GM18526 (cell line): ENCODE measurements around the gene EEA1.

ENCODE experiments used
- POLR2A ChIP-seq: IDR thresholded peaks from 3 replicates; pipeline ENCODE4 v1.6.1; 2011; ENCODE audit not compliant: insufficient read length; ENCODE audit errors: extremely low read depth

Gene EEA1

GRCh38 chr12:92912672-92913071 lies 16.4 kb downstream of the EEA1 start:
- no peak for TF ChIP-seq POLR2A

DNA sequence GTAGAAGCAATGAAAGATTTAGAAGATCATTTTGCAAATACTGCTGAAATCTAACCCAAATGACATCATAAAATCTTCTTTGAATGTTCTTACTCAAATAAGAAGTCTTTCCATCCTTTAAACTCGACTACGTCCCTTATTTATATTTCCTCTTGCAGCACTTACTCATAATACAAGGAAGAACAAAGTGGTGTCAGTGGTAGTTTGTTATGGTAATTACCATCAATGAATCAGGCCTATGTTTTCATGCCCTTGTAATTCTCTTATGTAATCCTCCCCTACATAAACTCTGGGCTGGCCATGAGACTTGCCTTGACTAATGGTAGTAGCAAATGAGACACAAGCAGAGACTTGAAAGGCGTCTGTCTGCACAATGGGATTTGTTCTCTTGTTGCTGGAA lies 17.0 kb downstream of the EEA1 start:
- no peak for TF ChIP-seq POLR2A

DNA sequence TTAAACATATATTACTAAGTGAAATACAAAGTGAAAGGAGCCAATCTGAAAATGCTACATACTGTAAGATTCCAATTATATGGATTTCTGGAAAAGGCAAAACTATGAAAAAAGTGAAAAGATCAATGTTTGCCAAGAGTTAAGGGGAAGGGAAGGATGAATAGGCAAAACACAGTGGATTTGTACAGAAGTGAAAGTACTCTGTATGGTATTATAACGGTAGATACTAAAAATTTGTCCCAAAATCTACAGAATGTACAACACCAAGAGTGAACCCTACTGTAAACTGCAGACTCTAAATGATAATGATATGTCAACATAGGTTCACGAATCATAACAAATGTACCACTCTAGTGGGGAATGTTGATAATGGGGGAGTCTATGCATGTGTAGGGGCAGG lies 17.8 kb downstream of the EEA1 start:
- no peak for TF ChIP-seq POLR2A

- TF ChIP-seq POLR2A = no peak
Measured at GRCh38 chr12:92908108-92908507, 21.0 kb downstream of the EEA1 start.

DNA sequence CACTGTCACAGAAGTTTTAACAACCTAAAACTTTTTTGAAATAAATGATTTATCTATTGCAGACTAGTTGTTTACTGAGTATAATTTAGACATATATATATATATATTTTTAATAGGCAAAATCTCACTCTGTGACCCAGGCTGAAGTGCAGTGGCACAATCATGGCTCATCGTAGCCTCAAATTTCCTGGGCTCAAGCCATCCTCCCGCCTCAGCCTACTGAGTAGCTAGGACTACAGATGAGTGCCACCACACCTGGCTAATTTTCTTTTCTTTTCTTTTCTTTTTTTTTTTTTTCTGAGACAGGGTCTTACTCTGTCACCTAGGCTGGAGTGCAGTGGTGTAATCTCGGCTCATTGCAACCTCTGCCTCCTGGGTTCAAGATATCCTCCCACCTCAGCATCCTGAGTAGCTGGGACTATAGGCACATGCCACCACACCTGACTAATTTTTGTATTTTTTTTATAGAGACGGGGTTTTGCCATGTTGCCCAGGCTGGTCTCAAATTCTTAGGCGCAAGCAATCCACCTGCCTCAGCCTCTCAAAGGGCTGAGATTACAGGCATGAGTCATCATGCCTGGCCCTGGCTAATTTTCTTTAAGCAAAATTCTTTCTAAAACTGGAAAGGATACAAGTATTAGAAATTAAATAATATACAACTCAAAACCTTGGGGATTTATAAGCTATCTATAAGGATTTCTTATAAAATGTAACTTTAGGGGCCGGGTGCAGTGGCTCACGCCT lies 23.1 kb downstream of the EEA1 start:
- TF ChIP-seq POLR2A = no peak

- no peak for TF ChIP-seq POLR2A
Measured at GRCh38 chr12:92905258-92905810, 23.8 kb downstream of the EEA1 start.

DNA sequence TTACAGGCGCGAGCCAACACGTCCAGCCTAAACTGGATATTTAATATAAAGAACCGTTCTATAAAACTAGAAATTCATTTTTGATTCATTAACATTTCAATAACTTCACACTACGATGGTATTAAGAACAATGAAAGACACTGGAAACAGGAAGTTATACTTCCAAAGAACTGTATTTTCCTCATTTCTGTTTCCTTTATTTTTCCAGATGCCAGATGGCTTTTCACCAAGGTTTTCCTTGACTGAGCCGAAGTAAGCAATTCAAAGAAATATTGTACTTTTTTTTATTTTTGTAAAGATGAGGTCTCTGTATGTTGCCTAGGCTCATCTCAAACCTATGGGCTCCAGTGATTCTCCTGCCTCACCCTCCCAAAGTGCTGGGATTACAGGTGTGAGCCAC lies 28.2 kb downstream of the EEA1 start:
- TF ChIP-seq POLR2A = no peak

- TF ChIP-seq POLR2A = no peak
Measured at GRCh38 chr12:92899386-92900001, 29.6 kb downstream of the EEA1 start.

GRCh38 chr12:92898755-92899154 lies 30.3 kb downstream of the EEA1 start:
- no peak for TF ChIP-seq POLR2A

DNA sequence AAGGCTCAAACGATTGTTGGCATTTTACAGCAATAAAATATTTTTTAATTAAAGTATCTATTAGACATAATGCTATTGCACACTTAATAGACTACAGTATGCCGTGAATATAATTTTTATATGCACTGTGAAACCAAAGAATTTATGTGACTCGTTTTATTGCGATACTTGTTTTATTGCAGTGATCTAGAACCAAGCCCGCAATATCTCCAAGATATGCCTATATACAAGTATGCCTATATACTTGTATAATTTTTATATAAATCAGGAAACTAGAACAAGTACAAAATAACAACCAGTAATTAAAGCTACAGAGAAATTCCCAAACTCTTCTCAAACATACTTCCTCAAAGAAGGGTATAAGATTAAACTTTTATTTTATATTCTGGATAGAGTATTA lies 31.3 kb downstream of the EEA1 start:
- no peak for TF ChIP-seq POLR2A

GRCh38 chr12:92890601-92891106 lies 38.4 kb downstream of the EEA1 start:
- TF ChIP-seq POLR2A = no peak

DNA sequence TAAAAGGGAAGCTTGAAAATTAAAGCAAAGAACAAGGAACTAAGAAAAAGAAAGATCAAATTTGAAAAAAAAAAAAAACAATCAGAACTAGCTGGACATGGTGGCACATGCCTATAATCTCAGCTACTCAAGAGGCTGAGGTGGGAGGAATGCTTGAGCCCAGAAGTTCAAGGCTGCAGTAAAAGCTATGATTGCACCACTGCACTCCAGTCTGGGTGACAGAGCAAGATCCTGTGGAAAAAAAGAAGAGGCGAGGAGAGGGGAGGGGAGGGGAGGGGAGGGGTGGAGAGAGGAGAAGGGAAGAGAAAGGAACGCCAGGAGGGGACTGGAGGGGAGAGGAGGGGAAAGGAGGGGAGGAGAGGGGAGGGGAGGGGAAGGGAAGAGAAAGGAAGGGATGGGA lies 43.0 kb downstream of the EEA1 start:
- TF ChIP-seq POLR2A = no peak

DNA sequence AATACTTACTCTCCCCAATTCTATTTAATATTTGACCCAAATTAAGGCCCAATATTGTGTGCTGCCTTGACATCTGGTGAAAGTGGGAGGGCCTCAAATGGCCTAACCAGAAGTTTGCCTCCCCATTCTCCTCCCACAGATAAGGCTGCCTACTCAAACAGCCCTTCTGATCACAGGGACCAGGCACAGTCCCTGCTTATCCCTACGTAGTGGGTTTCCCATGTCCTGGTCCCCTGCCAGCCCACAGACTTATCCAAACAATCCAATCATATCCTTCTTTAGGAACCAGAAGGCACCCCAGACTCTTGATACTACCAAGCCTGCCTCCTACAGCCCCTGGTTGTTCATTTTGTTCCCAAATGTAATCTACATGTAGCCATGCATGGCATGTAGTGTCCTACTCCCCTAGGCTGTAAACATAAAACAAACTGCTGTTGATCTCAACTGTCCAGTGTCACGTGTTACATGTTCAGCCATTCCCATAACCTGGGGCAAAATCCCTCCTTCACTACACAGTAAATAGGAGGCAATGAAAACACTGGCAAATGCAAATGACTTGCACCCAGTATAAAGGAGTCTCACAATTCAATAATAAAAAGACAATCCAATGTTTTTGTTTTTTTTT lies 49.3 kb downstream of the EEA1 start:
- TF ChIP-seq POLR2A = no peak

GRCh38 chr12:92877904-92878303 lies 51.2 kb downstream of the EEA1 start:
- no peak for TF ChIP-seq POLR2A

DNA sequence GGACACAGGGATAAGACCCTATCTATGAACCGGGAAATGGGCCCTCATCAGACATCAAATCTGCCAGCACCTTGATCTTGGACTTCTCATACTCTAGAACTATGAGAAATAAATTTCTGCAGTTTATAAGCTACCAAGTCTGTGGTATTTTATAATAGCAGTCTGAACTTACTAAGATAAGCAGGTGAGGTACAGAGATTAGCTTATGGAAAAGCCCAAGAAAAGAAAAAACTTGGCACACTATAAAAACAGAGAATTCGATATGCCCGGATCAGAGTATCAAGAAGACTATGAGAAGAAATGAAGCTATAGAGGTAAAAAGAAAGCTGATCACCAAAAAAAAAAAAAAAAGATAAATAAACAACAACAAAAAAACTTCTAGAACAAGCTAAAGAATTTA lies 52.6 kb downstream of the EEA1 start:
- no peak for TF ChIP-seq POLR2A

DNA sequence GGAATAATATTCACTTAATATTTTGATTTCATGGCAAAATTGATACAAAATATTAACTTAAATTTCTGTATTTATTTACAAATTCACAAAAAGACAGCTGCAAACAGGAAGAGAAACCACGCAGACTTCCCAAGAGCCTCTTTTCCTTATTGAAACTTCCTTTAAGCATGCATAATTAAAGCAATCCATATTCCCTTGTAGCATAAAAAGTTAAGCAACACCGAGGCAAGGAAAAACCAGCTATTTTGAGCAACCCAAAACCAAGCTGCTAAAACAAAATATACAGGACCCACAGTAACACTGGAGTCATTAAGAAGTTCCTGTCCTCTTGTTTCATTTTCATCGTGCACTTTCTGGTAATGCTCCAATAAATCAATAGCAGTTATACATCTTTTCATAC lies 58.0 kb downstream of the EEA1 start:
- TF ChIP-seq POLR2A = no peak

DNA sequence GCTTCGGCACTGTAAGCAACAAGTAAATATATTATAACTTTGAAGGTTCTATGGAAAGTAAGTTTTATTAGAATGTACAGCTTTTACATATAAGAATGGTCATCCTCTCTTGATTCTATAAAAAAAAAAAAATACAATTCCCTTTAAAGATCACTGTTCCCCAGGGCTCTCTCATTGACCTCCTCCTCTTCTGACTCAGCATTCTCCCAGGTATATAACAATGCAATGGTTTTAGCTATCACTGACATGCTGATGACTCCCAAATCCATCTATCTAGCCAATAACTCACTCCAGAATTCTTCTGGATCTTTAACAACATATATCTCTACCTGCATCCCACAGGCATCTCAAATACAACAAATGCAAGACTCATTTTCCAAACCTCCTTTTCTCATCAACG lies 62.7 kb downstream of the EEA1 start:
- TF ChIP-seq POLR2A = no peak

DNA sequence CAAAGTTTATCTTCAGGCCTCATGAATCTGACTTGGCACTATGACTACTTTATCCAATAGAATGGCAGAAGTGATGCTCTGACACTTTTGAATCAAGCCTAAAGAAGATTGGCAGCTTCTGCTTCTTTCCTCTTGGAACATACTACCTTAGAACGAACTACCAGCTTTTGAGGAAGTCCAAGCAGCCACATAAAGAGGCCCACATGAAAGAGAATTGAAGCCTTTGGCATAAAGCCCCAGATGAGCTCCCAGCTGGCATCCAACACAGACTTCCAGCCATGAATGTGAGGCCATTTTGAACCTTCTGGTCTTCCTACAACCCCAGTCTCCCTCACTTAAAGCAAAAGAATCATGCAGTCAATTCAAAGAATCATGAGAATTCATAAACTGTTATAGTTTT lies 65.8 kb downstream of the EEA1 start:
- TF ChIP-seq POLR2A = no peak
